HEK293 (cell line): Measurements from ENCODE around the gene PHLDB3.

Experiments used
- CTCF ChIA-PET: fragments of 350-600 bp; formaldehyde crosslinking; extraction: SDS; loops from one replicate; lab custom pipeline; 2021; ENCODE audit warnings: antibody characterized with exemption; lab: Yijun Ruan, JAX
- POLR2A ChIA-PET: fragments of 300-600 bp; formaldehyde crosslinking; extraction: SDS; loops from one replicate; lab custom pipeline; 2020; ENCODE audit warnings: antibody characterized with exemption, inconsistent platforms; lab: Yijun Ruan, JAX
- H3K27ac ChIP-seq: fragments of 200-500 bp; sonication (Bioruptor generic); 2 replicates; pipeline ENCODE4 v1.5.1; 2014; ENCODE audit warnings: low read depth, low read length, control low read depth, inconsistent platforms; ENCODE audit errors: extremely low read depth
- H3K36me3 ChIP-seq, 2 experiments: fragments of 200-500 bp in 1 of 2; sonication (Bioruptor generic) in 1 of 2; 1 replicate in 1 of 2; 2 replicates in 1 of 2; pipeline ENCODE4 v1.5.1; 2014 to 2017; ENCODE audit warnings: inconsistent platforms in 2 of 2, low read length in 2 of 2; ENCODE audit not compliant: control insufficient read depth in 2 of 2, insufficient read depth in 1 of 2
- H3K4me1 ChIP-seq: fragments of 200-500 bp; sonication (Bioruptor generic); 2 replicates; pipeline ENCODE4 v1.5.1; 2014; ENCODE audit warnings: mild to moderate bottlenecking, low read length, inconsistent platforms; ENCODE audit not compliant: control insufficient read depth, insufficient read depth
- H3K4me3 ChIP-seq: 2 replicates; pipeline ENCODE4 v1.5.1; 2011; ENCODE audit warnings: low read depth, mild to moderate bottlenecking, control low read depth, low read length, moderate library complexity
- H3K9me3 ChIP-seq: fragments of 200-500 bp; sonication (Bioruptor generic); 2 replicates; pipeline ENCODE4 v1.5.1; 2014; ENCODE audit warnings: low read depth, low read length, inconsistent platforms; ENCODE audit not compliant: control insufficient read depth, insufficient read depth
- BCL11B ChIP-seq: fragments of 450-650 bp; formaldehyde crosslinking; IDR thresholded peaks from 2 replicates; pipeline ENCODE4 v1.5.1; 2016; ENCODE audit warnings: low read depth, missing biosample characterization, missing genetic modification characterization
- GLI4 ChIP-seq: fragments of 450-650 bp; formaldehyde crosslinking; IDR thresholded peaks from 2 replicates; pipeline ENCODE4 v1.5.1; 2016; ENCODE audit warnings: missing biosample characterization, missing genetic modification characterization
- KLF16 ChIP-seq: fragments of 450-650 bp; formaldehyde crosslinking; IDR thresholded peaks from 2 replicates; pipeline ENCODE4 v1.5.1; 2017; ENCODE audit warnings: missing biosample characterization, missing genetic modification characterization
- TRIM28 ChIP-seq: IDR thresholded peaks from 2 replicates; pipeline ENCODE4 v1.6.1; 2011; ENCODE audit warnings: low read length, control low read depth, borderline replicate concordance
- YY2 ChIP-seq: fragments of 450-650 bp; formaldehyde crosslinking; IDR thresholded peaks from 2 replicates; pipeline ENCODE4 v1.5.1; 2016; ENCODE audit warnings: missing biosample characterization, missing genetic modification characterization
- ZBTB21 ChIP-seq: fragments of 450-650 bp; formaldehyde crosslinking; IDR thresholded peaks from 2 replicates; pipeline ENCODE4 v1.5.1; 2017; ENCODE audit warnings: missing biosample characterization, missing genetic modification characterization
- ZFHX2 ChIP-seq: fragments of 450-650 bp; formaldehyde crosslinking; conservative IDR thresholded peaks from 2 replicates; pipeline ENCODE4 v1.5.1; 2016; ENCODE audit warnings: missing biosample characterization, missing genetic modification characterization
- ZNF114 ChIP-seq: fragments of 450-650 bp; formaldehyde crosslinking; IDR thresholded peaks from 2 replicates; pipeline ENCODE4 v1.5.0; 2017; ENCODE audit warnings: missing biosample characterization, missing genetic modification characterization
- ZNF138 ChIP-seq: fragments of 450-650 bp; formaldehyde crosslinking; IDR thresholded peaks from 2 replicates; pipeline ENCODE4 v1.5.1; 2016; ENCODE audit warnings: missing biosample characterization, missing genetic modification characterization, borderline replicate concordance
- ZNF146 ChIP-seq: fragments of 450-650 bp; formaldehyde crosslinking; IDR thresholded peaks from 2 replicates; pipeline ENCODE4 v1.5.1; 2016; ENCODE audit warnings: missing biosample characterization, missing genetic modification characterization
- ZNF214 ChIP-seq: fragments of 450-650 bp; formaldehyde crosslinking; IDR thresholded peaks from 2 replicates; pipeline ENCODE4 v1.5.1; 2017; ENCODE audit warnings: missing biosample characterization, mild to moderate bottlenecking, missing genetic modification characterization, borderline replicate concordance
- ZNF274 ChIP-seq, 2 experiments: fragments of 200-500 bp in 1 of 2; fragments of 450-650 bp in 1 of 2; sonication (Bioruptor generic) in 1 of 2; formaldehyde crosslinking in 1 of 2; IDR thresholded peaks; 2 replicates each; pipeline versions ENCODE4 v1.5.1 to v1.6.1; 2014 to 2016; ENCODE audit warnings: borderline replicate concordance in 1 of 2, inconsistent platforms in 1 of 2, low read length in 1 of 2, missing biosample characterization in 1 of 2, missing genetic modification characterization in 1 of 2
- ZNF302 ChIP-seq: fragments of 450-650 bp; formaldehyde crosslinking; IDR thresholded peaks from 2 replicates; pipeline ENCODE4 v1.5.1; 2016; ENCODE audit warnings: missing biosample characterization, missing genetic modification characterization, low read depth
- ZNF311 ChIP-seq: fragments of 450-650 bp; formaldehyde crosslinking; IDR thresholded peaks from 2 replicates; pipeline ENCODE4 v1.5.1; 2017; ENCODE audit warnings: missing biosample characterization, missing genetic modification characterization, borderline replicate concordance
- ZNF341 ChIP-seq: fragments of 450-650 bp; formaldehyde crosslinking; IDR thresholded peaks from 2 replicates; pipeline ENCODE4; 2016; ENCODE audit warnings: low read depth, missing biosample characterization, missing genetic modification characterization
- ZNF391 ChIP-seq: fragments of 450-650 bp; formaldehyde crosslinking; IDR thresholded peaks from 2 replicates; pipeline ENCODE4 v1.5.1; 2016; ENCODE audit warnings: low read depth, missing biosample characterization, missing genetic modification characterization, borderline replicate concordance
- ZNF423 ChIP-seq: fragments of 450-650 bp; formaldehyde crosslinking; IDR thresholded peaks from 2 replicates; pipeline ENCODE4 v1.5.1; 2016; ENCODE audit warnings: missing biosample characterization, missing genetic modification characterization
- ZNF48 ChIP-seq: fragments of 450-650 bp; formaldehyde crosslinking; IDR thresholded peaks from 2 replicates; pipeline ENCODE4 v1.5.1; 2016; ENCODE audit warnings: missing biosample characterization, missing genetic modification characterization
- ZNF623 ChIP-seq: fragments of 450-650 bp; formaldehyde crosslinking; IDR thresholded peaks from 2 replicates; pipeline ENCODE4 v1.5.1; 2016; ENCODE audit warnings: missing biosample characterization, missing genetic modification characterization
- ZNF626 ChIP-seq: fragments of 450-650 bp; sonication (Bioruptor Pico); formaldehyde crosslinking; IDR thresholded peaks from 2 replicates; pipeline ENCODE4 v1.5.1; 2018; ENCODE audit warnings: missing biosample characterization, missing genetic modification characterization, inconsistent platforms
- ZNF791 ChIP-seq: fragments of 450-650 bp; formaldehyde crosslinking; IDR thresholded peaks from 2 replicates; pipeline ENCODE4 v1.5.1; 2016; ENCODE audit warnings: missing biosample characterization, missing genetic modification characterization
- ZNF843 ChIP-seq: fragments of 450-650 bp; formaldehyde crosslinking; IDR thresholded peaks from 2 replicates; pipeline ENCODE4 v1.5.1; 2016; ENCODE audit warnings: missing biosample characterization, missing genetic modification characterization
- ZSCAN16 ChIP-seq: fragments of 450-650 bp; formaldehyde crosslinking; IDR thresholded peaks from 2 replicates; pipeline ENCODE4 v1.5.1; 2016; ENCODE audit warnings: missing biosample characterization, missing genetic modification characterization
- TF ChIP-seq, protein P1 (sequence below): fragments of 450-650 bp; formaldehyde crosslinking; IDR thresholded peaks from 2 replicates; pipeline ENCODE4 v1.5.0; 2017; ENCODE audit warnings: missing biosample characterization, missing genetic modification characterization, borderline replicate concordance
- TF ChIP-seq, protein P2 (sequence below): fragments of 450-650 bp; IDR thresholded peaks from 2 replicates; pipeline ENCODE4 v1.5.1; 2018; ENCODE audit warnings: missing biosample characterization, mild to moderate bottlenecking, missing genetic modification characterization
- TF ChIP-seq, protein P3 (sequence below): fragments of 450-650 bp; formaldehyde crosslinking; IDR thresholded peaks from 2 replicates; pipeline ENCODE4 v1.5.1; 2016; ENCODE audit warnings: missing biosample characterization, missing genetic modification characterization
- TF ChIP-seq, protein P4 (sequence below): fragments of 450-650 bp; formaldehyde crosslinking; IDR thresholded peaks from 2 replicates; pipeline ENCODE4 v1.5.1; 2016; ENCODE audit warnings: missing biosample characterization, missing genetic modification characterization
- TF ChIP-seq, protein P5 (sequence below): fragments of 450-650 bp; formaldehyde crosslinking; IDR thresholded peaks from 2 replicates; pipeline ENCODE4 v1.5.1; 2016; ENCODE audit warnings: missing biosample characterization, missing genetic modification characterization

Gene PHLDB3

DNA sequence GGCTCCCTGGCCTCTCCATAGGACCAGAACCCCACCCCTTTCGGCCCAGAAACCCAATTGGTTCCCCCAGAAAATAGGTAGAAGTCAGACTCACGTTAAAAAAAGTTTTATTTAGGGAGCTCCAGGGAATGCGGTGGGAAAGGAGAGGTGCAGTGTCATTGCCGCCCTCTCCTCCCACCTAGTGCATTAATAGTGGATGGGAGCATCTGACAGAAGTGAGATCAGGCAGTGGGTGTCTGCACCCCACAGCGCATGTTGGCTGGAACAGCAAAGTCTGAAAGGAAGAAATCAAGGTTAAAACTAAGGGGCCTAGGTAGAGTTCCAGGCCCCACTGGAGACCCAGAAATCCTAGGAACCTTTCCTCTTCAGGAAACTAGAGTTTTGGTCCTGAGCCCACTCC lies 2.1 kb upstream of the PHLDB3 start (continued):
- TF ChIP-seq, protein P1, sequence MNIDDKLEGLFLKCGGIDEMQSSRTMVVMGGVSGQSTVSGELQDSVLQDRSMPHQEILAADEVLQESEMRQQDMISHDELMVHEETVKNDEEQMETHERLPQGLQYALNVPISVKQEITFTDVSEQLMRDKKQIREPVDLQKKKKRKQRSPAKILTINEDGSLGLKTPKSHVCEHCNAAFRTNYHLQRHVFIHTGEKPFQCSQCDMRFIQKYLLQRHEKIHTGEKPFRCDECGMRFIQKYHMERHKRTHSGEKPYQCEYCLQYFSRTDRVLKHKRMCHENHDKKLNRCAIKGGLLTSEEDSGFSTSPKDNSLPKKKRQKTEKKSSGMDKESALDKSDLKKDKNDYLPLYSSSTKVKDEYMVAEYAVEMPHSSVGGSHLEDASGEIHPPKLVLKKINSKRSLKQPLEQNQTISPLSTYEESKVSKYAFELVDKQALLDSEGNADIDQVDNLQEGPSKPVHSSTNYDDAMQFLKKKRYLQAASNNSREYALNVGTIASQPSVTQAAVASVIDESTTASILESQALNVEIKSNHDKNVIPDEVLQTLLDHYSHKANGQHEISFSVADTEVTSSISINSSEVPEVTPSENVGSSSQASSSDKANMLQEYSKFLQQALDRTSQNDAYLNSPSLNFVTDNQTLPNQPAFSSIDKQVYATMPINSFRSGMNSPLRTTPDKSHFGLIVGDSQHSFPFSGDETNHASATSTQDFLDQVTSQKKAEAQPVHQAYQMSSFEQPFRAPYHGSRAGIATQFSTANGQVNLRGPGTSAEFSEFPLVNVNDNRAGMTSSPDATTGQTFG (tag by site-specific recombination), result no peak
- no peak for TF ChIP-seq ZNF214 (tag by site-specific recombination)
- TF ChIP-seq ZNF138 (tag by site-specific recombination), result no peak
- TF ChIP-seq ZNF791 (tag by site-specific recombination), result no peak
- no peak for TF ChIP-seq ZNF391 (tag by site-specific recombination)
- TF ChIP-seq, protein P2, sequence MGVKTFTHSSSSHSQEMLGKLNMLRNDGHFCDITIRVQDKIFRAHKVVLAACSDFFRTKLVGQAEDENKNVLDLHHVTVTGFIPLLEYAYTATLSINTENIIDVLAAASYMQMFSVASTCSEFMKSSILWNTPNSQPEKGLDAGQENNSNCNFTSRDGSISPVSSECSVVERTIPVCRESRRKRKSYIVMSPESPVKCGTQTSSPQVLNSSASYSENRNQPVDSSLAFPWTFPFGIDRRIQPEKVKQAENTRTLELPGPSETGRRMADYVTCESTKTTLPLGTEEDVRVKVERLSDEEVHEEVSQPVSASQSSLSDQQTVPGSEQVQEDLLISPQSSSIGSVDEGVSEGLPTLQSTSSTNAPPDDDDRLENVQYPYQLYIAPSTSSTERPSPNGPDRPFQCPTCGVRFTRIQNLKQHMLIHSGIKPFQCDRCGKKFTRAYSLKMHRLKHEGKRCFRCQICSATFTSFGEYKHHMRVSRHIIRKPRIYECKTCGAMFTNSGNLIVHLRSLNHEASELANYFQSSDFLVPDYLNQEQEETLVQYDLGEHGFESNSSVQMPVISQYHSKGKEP (tag by site-specific recombination), result 0 out of 2 replicates have a peak, but pooled peaks have one; percentile 18
- TF ChIP-seq ZNF341 (tag by site-specific recombination), result 0 out of 2 replicates have a peak, but pooled peaks have one; percentile 33
- peak; percentile 85 for TF ChIP-seq ZFHX2 (tag by site-specific recombination)
- TF ChIP-seq YY2, result no peak

DNA sequence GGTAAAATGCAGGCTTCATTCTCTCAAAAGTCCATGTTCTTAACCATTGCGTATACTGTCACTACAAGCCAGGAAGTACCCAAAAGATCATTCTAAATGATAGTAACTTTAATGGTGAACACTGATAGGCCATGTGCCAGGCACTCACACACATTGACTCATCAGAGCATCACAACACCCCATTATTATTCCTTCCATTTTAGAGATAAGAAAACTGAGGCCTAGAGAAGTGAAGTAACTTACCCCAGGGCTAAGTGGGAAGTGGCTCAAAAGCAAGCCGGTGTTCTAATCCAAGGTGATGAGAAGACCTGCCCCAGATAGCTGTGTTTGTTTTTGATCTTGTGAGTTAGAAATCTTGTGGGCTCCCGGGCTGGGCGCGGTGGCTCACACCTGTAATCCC lies 1.4 kb upstream of the PHLDB3 start:
- H3K36me3 ChIP-seq, result peaks cover 19 to 26% of the 10 kb centered on the region in 2 experiments
- no peaks in the 10 kb centered on the region for H3K9me3 ChIP-seq
- POLR2A ChIA-PET, result interaction anchor here (1.0 kb wide), 1 partner anchor 90 kb away, joined by 3 read pairs; the partner anchor contains the start of genes IRGQ and ZNF576

DNA sequence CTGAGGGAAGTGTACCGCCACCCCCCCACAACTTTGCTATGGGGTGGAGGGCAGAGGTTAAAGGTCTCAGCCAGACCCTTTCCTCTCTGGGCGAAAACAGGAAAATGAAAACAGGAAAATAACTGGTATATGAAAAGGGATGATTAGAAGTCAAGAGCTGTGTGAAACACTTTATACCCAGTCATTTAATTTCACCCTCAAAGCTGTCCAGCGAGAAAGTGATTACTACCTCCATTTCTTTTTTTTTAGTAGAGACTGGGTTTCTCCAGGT lies 575 bp upstream of the PHLDB3 start:
- CTCF ChIA-PET, result interaction anchor here (0.6 to 11.9 kb wide), 10 partner anchors 10 to 446 kb away, joined by 3 to 97 read pairs (median 5); partner anchors contain the start of gene XRCC1
- no peaks in the 10 kb centered on the region for H3K9me3 ChIP-seq
- TF ChIP-seq ZNF48 (tag by site-specific recombination) (no peak), ZNF843 (tag by site-specific recombination) (no peak), ZNF274 (IDR thresholded peaks at IDR 0.05; ENCODE audit: low read length) (no peak), ZNF274 (tag by site-specific recombination; IDR thresholded peaks at IDR 0.05; ENCODE audit: borderline replicate concordance) (no peak), BCL11B (tag by site-specific recombination) (0 out of 2 replicates have a peak, but pooled peaks have one; percentile 43), ZBTB21 (tag by site-specific recombination) (no peak), ZNF302 (tag by site-specific recombination) (no peak), ZSCAN16 (tag by site-specific recombination) (no peak), ZNF791 (tag by site-specific recombination) (no peak), ZNF114 (no peak), KLF16 (tag by site-specific recombination) (no peak)
- TF ChIP-seq, protein P3, sequence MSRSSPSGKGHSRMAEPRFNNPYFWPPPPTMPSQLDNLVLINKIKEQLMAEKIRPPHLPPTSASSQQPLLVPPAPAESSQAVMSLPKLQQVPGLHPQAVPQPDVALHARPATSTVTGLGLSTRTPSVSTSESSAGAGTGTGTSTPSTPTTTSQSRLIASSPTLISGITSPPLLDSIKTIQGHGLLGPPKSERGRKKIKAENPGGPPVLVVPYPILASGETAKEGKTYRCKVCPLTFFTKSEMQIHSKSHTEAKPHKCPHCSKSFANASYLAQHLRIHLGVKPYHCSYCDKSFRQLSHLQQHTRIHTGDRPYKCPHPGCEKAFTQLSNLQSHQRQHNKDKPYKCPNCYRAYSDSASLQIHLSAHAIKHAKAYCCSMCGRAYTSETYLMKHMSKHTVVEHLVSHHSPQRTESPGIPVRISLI (tag by site-specific recombination), result no peak
- TF ChIP-seq, protein P4, sequence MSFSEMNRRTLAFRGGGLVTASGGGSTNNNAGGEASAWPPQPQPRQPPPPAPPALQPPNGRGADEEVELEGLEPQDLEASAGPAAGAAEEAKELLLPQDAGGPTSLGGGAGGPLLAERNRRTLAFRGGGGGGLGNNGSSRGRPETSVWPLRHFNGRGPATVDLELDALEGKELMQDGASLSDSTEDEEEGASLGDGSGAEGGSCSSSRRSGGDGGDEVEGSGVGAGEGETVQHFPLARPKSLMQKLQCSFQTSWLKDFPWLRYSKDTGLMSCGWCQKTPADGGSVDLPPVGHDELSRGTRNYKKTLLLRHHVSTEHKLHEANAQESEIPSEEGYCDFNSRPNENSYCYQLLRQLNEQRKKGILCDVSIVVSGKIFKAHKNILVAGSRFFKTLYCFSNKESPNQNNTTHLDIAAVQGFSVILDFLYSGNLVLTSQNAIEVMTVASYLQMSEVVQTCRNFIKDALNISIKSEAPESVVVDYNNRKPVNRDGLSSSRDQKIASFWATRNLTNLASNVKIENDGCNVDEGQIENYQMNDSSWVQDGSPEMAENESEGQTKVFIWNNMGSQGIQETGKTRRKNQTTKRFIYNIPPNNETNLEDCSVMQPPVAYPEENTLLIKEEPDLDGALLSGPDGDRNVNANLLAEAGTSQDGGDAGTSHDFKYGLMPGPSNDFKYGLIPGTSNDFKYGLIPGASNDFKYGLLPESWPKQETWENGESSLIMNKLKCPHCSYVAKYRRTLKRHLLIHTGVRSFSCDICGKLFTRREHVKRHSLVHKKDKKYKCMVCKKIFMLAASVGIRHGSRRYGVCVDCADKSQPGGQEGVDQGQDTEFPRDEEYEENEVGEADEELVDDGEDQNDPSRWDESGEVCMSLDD (tag by site-specific recombination), result no peak

More for the DNA sequence above, 1.4 kb upstream of the PHLDB3 start:
- Histone ChIP-seq H3K4me1 (peaks cover 15% of the 10 kb centered on the region; the same call in 1 of the 2 replicates), H3K4me3 (no peak overlapping the region), H3K27ac (no peak overlapping the region)
- CTCF ChIA-PET, result interaction anchor here (1.8 to 11.9 kb wide), 4 partner anchors 13 to 74 kb away, joined by 4 to 97 read pairs (median 34); no protein-coding TSS in a partner anchor
- no peak for TF ChIP-seq ZNF423 (tag by site-specific recombination)
- TF ChIP-seq TRIM28, result no peak
- TF ChIP-seq, protein P5, sequence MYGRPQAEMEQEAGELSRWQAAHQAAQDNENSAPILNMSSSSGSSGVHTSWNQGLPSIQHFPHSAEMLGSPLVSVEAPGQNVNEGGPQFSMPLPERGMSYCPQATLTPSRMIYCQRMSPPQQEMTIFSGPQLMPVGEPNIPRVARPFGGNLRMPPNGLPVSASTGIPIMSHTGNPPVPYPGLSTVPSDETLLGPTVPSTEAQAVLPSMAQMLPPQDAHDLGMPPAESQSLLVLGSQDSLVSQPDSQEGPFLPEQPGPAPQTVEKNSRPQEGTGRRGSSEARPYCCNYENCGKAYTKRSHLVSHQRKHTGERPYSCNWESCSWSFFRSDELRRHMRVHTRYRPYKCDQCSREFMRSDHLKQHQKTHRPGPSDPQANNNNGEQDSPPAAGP (tag by site-specific recombination), result no peak
- TF ChIP-seq ZNF146 (tag by site-specific recombination), result no peak
- 0 out of 2 replicates have a peak, but pooled peaks have one; percentile 11 for TF ChIP-seq ZNF623 (tag by site-specific recombination)
- TF ChIP-seq ZNF626 (tag by site-specific recombination), result no peak
- TF ChIP-seq GLI4 (tag by site-specific recombination), result no peak
- TF ChIP-seq ZNF311 (tag by site-specific recombination), result no peak

More for the DNA sequence above, 575 bp upstream of the PHLDB3 start:
- no peak overlapping the region for H3K27ac ChIP-seq
- H3K4me3 ChIP-seq, result no peak overlapping the region
- peaks cover 15% of the 10 kb centered on the region; the same call in 1 of the 2 replicates for H3K4me1 ChIP-seq
- POLR2A ChIA-PET, result interaction anchor here (1.0 to 2.2 kb wide), 13 partner anchors 13 to 163 kb away, joined by 3 to 22 read pairs (median 7); partner anchors contain the start of genes IRGQ, ZNF575 and ZNF576
- H3K36me3 ChIP-seq, result peaks cover 15 to 24% of the 10 kb centered on the region in 2 experiments; a peak in 2 of 3 replicates
